Measurements from ENCODE around the gene CDH4. TPM values are rescaled to one million over a fixed set of nuclear protein-coding genes. Genes with fewer than 3 reads are reported as not detected.

The CDH4 gene
- total and polyA plus RNA-seq, 2 donors (not counting 1 experiment from before 2014, with no cell fraction given), result not detected

GRCh38 chr20:61937963-61938838, 686.1 kb downstream of the CDH4 start:
- no peaks in the 10 kb centered on the region for H3K9me3 ChIP-seq (ENCODE audit: control extremely low read depth in 1 of 3, control insufficient read depth in 2 of 3, insufficient read depth in 1 of 3, low read length in 2 of 3)
- no peaks in the 10 kb centered on the region for H3K27me3 ChIP-seq (replicated peaks in 1 of 4; ENCODE audit: control extremely low read depth in 1 of 4, control insufficient read depth in 3 of 4, insufficient read depth in 4 of 4, low read length in 3 of 4)
- Mint-ChIP-seq H3K27me3 (no peaks in the 10 kb centered on the region), H3K4me1 (no peaks in the 10 kb centered on the region), H3K4me3 (no peak overlapping the region), H3K9me3 (ENCODE audit: insufficient read depth) (no peaks in the 10 kb centered on the region), H3K27ac (no peak overlapping the region)
- no peak overlapping the region for H3K27ac ChIP-seq (ENCODE audit: low read length in 2 of 2)
- TF ChIP-seq CTCF (IDR thresholded peaks at IDR 0.05), result no peak
- no peak for TF ChIP-seq EZH2 (IDR thresholded peaks at IDR 0.05; ENCODE audit: borderline replicate concordance, insufficient read depth, low read depth, low read length, poor library complexity, severe bottlenecking)
- H3K4me2 ChIP-seq (replicated peaks; ENCODE audit: low read depth, low read length, poor library complexity, severe bottlenecking), result no peak overlapping the region
- no peak for ATAC-seq (ENCODE audit: low read depth)
- no peaks in the 10 kb centered on the region for H4K20me1 ChIP-seq (ENCODE audit: control insufficient read depth, insufficient read depth, low read length, poor library complexity, severe bottlenecking)
- H3K9ac ChIP-seq (ENCODE audit: low read length), result no peak overlapping the region
- no peak overlapping the region for H2AFZ ChIP-seq (ENCODE audit: insufficient read depth, low read depth, low read length, poor library complexity, severe bottlenecking)
- no peaks in the 10 kb centered on the region for H3K36me3 ChIP-seq (replicated peaks in 1 of 2; ENCODE audit: control extremely low read depth in 1 of 2, control insufficient read depth in 1 of 2, extremely low read depth in 1 of 2, insufficient read depth in 2 of 2, low read length in 1 of 2)
- POLR2A ChIA-PET, result no interaction called here
- WGBS (ENCODE audit: insufficient coverage), result 90% methylated on average over 31 of the region's 31 CpGs
- intact Hi-C loops (cut with micrococcal nuclease), result no loop called here
- CTCF ChIA-PET, result no interaction called here
- no peaks in the 10 kb centered on the region for H3K4me1 ChIP-seq (ENCODE audit: control insufficient read depth in 2 of 2, insufficient read depth in 2 of 2, low read length in 2 of 2)
- no peak overlapping the region for H3K4me3 ChIP-seq (ENCODE audit: control extremely low read depth in 1 of 5, extremely low read depth in 1 of 5, insufficient read depth in 1 of 5, low read depth in 2 of 5, low read length in 4 of 5)
- DNase-seq, result no peak
- H3K79me2 ChIP-seq (ENCODE audit: control insufficient read depth, insufficient read depth, low read length), result no peaks in the 10 kb centered on the region

All from B cell (primary cell).